ENCODE results near the gene MAG. TPM values are rescaled to one million over a fixed set of nuclear protein-coding genes. Genes with fewer than 3 reads are reported as not detected.

Gene MAG
- total RNA-seq, 1 donor from 2014 or later: not detected

DNA sequence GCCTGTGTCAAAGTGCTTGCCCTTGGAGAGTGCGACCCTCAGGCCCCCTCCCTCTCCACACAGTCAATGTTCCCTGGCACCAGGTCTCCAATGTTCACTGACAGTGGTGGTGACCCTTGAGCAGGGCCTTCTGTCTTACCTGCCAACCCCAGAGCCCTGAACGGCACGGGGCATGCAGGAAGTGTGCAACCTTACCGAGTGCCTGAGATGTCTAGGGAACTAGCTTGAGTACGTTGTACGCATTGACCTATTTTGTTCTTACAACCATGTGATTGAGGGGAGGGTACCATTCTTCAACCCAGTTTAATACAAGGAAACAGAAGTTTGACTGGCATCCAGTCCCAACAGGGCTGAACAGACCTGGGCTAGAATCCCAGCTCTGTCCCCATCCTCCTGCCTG lies 13.2 kb downstream of the MAG start:
- Mint-ChIP-seq H3K9me3 (ENCODE audit: unreplicated experiment) (no peaks in the 10 kb centered on the region), H3K4me3 (ENCODE audit: unreplicated experiment) (no peak overlapping the region), H3K36me3 (ENCODE audit: unreplicated experiment) (no peaks in the 10 kb centered on the region), H3K27ac (ENCODE audit: unreplicated experiment) (no peak overlapping the region), H3K4me1 (ENCODE audit: unreplicated experiment) (no peaks in the 10 kb centered on the region), H3K27me3 (ENCODE audit: unreplicated experiment) (peaks cover 4% of the 10 kb centered on the region)
- TF ChIP-seq, protein P1, sequence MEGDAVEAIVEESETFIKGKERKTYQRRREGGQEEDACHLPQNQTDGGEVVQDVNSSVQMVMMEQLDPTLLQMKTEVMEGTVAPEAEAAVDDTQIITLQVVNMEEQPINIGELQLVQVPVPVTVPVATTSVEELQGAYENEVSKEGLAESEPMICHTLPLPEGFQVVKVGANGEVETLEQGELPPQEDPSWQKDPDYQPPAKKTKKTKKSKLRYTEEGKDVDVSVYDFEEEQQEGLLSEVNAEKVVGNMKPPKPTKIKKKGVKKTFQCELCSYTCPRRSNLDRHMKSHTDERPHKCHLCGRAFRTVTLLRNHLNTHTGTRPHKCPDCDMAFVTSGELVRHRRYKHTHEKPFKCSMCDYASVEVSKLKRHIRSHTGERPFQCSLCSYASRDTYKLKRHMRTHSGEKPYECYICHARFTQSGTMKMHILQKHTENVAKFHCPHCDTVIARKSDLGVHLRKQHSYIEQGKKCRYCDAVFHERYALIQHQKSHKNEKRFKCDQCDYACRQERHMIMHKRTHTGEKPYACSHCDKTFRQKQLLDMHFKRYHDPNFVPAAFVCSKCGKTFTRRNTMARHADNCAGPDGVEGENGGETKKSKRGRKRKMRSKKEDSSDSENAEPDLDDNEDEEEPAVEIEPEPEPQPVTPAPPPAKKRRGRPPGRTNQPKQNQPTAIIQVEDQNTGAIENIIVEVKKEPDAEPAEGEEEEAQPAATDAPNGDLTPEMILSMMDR (IDR thresholded peaks at IDR 0.05): no peak
- no peak for DNase-seq (ENCODE audit: extremely low spot score, unreplicated experiment)

DNA sequence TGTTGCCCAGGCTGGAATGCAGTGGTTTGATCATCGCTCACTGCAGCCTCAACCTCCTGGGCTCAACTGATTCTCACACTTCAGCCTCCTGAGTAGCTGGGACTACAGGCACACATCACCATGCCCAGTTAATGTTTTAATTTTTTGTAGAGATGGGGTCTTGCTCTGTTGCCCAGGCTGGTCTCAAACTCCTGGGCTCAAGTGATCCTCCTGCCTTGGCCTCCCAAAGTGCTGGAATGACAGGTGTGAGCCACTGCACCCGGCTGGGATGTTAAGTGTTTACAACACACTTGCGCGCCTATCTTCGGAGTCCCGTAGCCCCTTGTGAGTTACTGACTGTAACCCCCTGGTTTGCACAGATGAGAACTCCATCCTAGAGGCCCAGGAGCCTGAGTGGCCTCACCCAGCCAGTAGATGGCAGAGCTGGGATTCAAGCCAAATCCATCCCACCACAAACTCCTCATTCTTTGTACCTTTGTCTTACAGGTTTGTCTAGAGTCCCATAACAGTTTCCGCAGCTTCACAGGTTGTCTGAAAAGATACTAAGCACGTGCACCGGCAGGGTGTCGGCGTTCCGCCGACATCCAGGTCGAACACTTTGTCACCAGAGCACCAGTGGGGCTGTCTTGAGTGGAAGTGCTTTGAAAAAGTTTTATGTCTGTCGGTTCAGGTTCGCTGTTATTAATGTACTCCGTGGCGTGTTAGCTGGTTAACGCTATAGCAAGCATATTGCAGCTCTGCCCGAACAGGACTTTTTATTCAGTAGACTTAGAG lies 14.7 kb downstream of the MAG start:
- Mint-ChIP-seq H3K27ac (ENCODE audit: unreplicated experiment) (no peak overlapping the region), H3K27me3 (ENCODE audit: unreplicated experiment) (peaks cover 4% of the 10 kb centered on the region), H3K4me3 (ENCODE audit: unreplicated experiment) (no peak overlapping the region), H3K4me1 (ENCODE audit: unreplicated experiment) (no peaks in the 10 kb centered on the region), H3K9me3 (ENCODE audit: unreplicated experiment) (no peaks in the 10 kb centered on the region), H3K36me3 (ENCODE audit: unreplicated experiment) (no peaks in the 10 kb centered on the region)
- no peak for DNase-seq (ENCODE audit: extremely low spot score, unreplicated experiment)
- TF ChIP-seq, protein P1 (IDR thresholded peaks at IDR 0.05): peak; percentile 43

- H3K9me3 Mint-ChIP-seq (ENCODE audit: unreplicated experiment): no peaks in the 10 kb centered on the region
- H3K4me1 Mint-ChIP-seq (ENCODE audit: unreplicated experiment): no peaks in the 10 kb centered on the region
- H3K36me3 Mint-ChIP-seq (ENCODE audit: unreplicated experiment): no peaks in the 10 kb centered on the region
- H3K27ac Mint-ChIP-seq (ENCODE audit: unreplicated experiment): no peak overlapping the region
- no peak for DNase-seq (ENCODE audit: extremely low spot score, unreplicated experiment)
- H3K4me3 Mint-ChIP-seq (ENCODE audit: unreplicated experiment): no peak overlapping the region
- peaks cover 4% of the 10 kb centered on the region for H3K27me3 Mint-ChIP-seq (ENCODE audit: unreplicated experiment)
- TF ChIP-seq, protein P1 (IDR thresholded peaks at IDR 0.05): no peak
Observed at GRCh38 chr19:35307931-35308330, 16.0 kb downstream of the MAG start.

- H3K27me3 Mint-ChIP-seq (ENCODE audit: unreplicated experiment): peaks cover 4% of the 10 kb centered on the region
- no peaks in the 10 kb centered on the region for H3K36me3 Mint-ChIP-seq (ENCODE audit: unreplicated experiment)
- TF ChIP-seq, protein P1 (IDR thresholded peaks at IDR 0.05): no peak
- H3K9me3 Mint-ChIP-seq (ENCODE audit: unreplicated experiment): no peaks in the 10 kb centered on the region
- H3K4me3 Mint-ChIP-seq (ENCODE audit: unreplicated experiment): no peak overlapping the region
- H3K4me1 Mint-ChIP-seq (ENCODE audit: unreplicated experiment): peaks cover 1% of the 10 kb centered on the region
- no peak for DNase-seq (ENCODE audit: extremely low spot score, unreplicated experiment)
- H3K27ac Mint-ChIP-seq (ENCODE audit: unreplicated experiment): no peak overlapping the region
Observed at GRCh38 chr19:35308910-35309309, 16.9 kb downstream of the MAG start.

DNA sequence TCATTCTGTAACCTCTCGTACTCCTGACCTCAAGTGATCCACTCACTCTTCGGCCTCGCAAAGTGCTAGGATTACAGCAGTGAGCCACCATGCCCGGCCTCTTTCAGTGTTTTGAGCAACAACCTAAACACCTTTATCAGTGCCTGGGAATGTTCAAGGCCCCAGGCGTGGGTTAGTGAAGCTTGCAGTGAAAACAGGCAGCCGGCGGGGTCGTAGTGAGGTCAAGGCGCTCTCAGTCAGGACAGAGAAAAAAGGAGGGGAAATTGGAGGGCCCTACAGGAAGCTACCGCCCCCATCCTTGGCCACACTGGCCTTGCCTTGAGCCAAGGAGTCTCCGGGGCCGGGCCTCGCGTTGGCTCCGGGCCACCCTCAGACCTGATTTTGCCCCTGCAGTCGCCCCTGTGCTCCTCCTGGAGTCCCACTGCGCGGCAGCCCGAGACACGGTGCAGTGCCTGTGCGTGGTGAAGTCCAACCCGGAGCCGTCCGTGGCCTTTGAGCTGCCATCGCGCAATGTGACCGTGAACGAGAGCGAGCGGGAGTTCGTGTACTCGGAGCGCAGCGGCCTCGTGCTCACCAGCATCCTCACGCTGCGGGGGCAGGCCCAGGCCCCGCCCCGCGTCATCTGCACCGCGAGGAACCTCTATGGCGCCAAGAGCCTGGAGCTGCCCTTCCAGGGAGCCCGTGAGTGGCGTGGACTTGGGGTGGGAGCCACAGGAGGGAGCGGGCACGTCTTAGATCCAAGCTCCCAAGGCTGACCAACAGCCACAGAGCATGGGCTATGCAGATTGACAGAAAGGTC lies 17.7 kb downstream of the MAG start:
- H3K36me3 Mint-ChIP-seq (ENCODE audit: unreplicated experiment): no peaks in the 10 kb centered on the region
- no peak for DNase-seq (ENCODE audit: extremely low spot score, unreplicated experiment)
- H3K4me3 Mint-ChIP-seq (ENCODE audit: unreplicated experiment): no peak overlapping the region
- TF ChIP-seq, protein P1 (IDR thresholded peaks at IDR 0.05): no peak
- no peak overlapping the region for H3K27ac Mint-ChIP-seq (ENCODE audit: unreplicated experiment)
- peaks cover 4% of the 10 kb centered on the region for H3K27me3 Mint-ChIP-seq (ENCODE audit: unreplicated experiment)
- peaks cover 1% of the 10 kb centered on the region for H3K4me1 Mint-ChIP-seq (ENCODE audit: unreplicated experiment)
- no peaks in the 10 kb centered on the region for H3K9me3 Mint-ChIP-seq (ENCODE audit: unreplicated experiment)

All from osteocyte (in vitro differentiated cells).